IMR-90 (cell line): ENCODE results near the gene SIRT2. TPM values are rescaled to one million over a fixed set of nuclear protein-coding genes. Genes with fewer than 3 reads are reported as not detected.

Experiments
- ATAC-seq: fragments of 200-7000 bp; cut with Tn5 transposase; 2 replicates; pipeline ENCODE4 v1.9.1; 2020; ENCODE audit warnings: low read depth, mild to moderate bottlenecking, moderate library complexity
- BruUV-seq: library from RNA; stranded (reverse); fragments of 400-500 nt; replicated peaks from 2 replicates; lab custom pipeline; 2021; lab: Mats Ljungman, UMichigan
- CTCF ChIA-PET: fragments of 300-600 bp; formaldehyde crosslinking; extraction: SDS; loops from one replicate; lab custom pipeline; 2021; ENCODE audit warnings: antibody characterized with exemption; lab: Yijun Ruan, JAX
- POLR2A ChIA-PET: fragments of 300-600 bp; sonication (Branson Sonifier 250); formaldehyde crosslinking; loops from one replicate; lab custom pipeline; 2022; ENCODE audit warnings: antibody characterized with exemption; ENCODE audit not compliant: unreplicated experiment; lab: Charles Lee
- DNase-seq: peaks from one replicate; pipeline ENCODE4 v3.0.0; 2013
- H2AFZ ChIP-seq: replicated peaks from 2 replicates; pipeline ENCODE3; 2013; ENCODE audit warnings: low read length, mild to moderate bottlenecking; ENCODE audit not compliant: poor library complexity
- H2AK5ac ChIP-seq: 2 replicates; pipeline ENCODE4 v1.6.1; 2013; ENCODE audit warnings: low read depth, low read length, inconsistent platforms
- H2AK9ac ChIP-seq: replicated peaks from 2 replicates; pipeline ENCODE3; 2013; ENCODE audit warnings: mild to moderate bottlenecking, low read depth, low read length, moderate library complexity; ENCODE audit not compliant: poor library complexity
- H2BK120ac ChIP-seq: 2 replicates; pipeline ENCODE4 v1.6.1; 2013; ENCODE audit warnings: low read depth, low read length, inconsistent platforms
- H2BK15ac ChIP-seq: 3 replicates; pipeline ENCODE4 v1.6.1; 2013; ENCODE audit warnings: low read depth, low read length, inconsistent platforms
- H2BK20ac ChIP-seq: 2 replicates; pipeline ENCODE4 v1.6.1; 2013; ENCODE audit warnings: low read depth, mild to moderate bottlenecking, inconsistent platforms, low read length, moderate library complexity
- H2BK5ac ChIP-seq: 2 replicates; pipeline ENCODE4 v1.6.1; 2013; ENCODE audit warnings: mild to moderate bottlenecking, low read depth, low read length, inconsistent platforms; ENCODE audit not compliant: poor library complexity, severe bottlenecking
- H3K14ac ChIP-seq: replicated peaks from 2 replicates; pipeline ENCODE4 v1.6.1; 2013; ENCODE audit warnings: low read depth, low read length, inconsistent platforms
- H3K18ac ChIP-seq: 2 replicates; pipeline ENCODE4 v1.6.1; 2013; ENCODE audit warnings: low read depth, low read length, control low read depth
- H3K23ac ChIP-seq: 2 replicates; pipeline ENCODE4 v1.6.1; 2013; ENCODE audit warnings: low read depth, low read length, inconsistent platforms
- H3K27ac ChIP-seq: 2 replicates; pipeline ENCODE4 v1.5.1; 2013; ENCODE audit warnings: mild to moderate bottlenecking, control low read depth, low read length; ENCODE audit not compliant: insufficient read depth
- H3K27me3 ChIP-seq: 2 replicates; pipeline ENCODE4 v1.6.1; 2013; ENCODE audit warnings: low read length; ENCODE audit not compliant: control insufficient read depth, insufficient read depth
- H3K36me3 ChIP-seq: 2 replicates; pipeline ENCODE4 v1.6.1; 2013; ENCODE audit warnings: low read length, mixed read lengths; ENCODE audit not compliant: control insufficient read depth, insufficient read depth
- H3K4ac ChIP-seq: 2 replicates; pipeline ENCODE4 v1.6.1; 2013; ENCODE audit warnings: low read depth, low read length, inconsistent platforms
- H3K4me1 ChIP-seq: 2 replicates; pipeline ENCODE4 v1.6.1; 2013; ENCODE audit warnings: low read length, mixed read lengths; ENCODE audit not compliant: control insufficient read depth, insufficient read depth
- H3K4me2 ChIP-seq: 2 replicates; pipeline ENCODE4 v1.6.1; 2013; ENCODE audit warnings: low read depth, mild to moderate bottlenecking, control low read depth, low read length, moderate library complexity
- H3K4me3 ChIP-seq: 2 replicates; pipeline ENCODE4 v1.5.1; 2013; ENCODE audit warnings: low read depth, mild to moderate bottlenecking, control low read depth, low read length, moderate library complexity; ENCODE audit not compliant: insufficient read depth
- H3K56ac ChIP-seq: 2 replicates; pipeline ENCODE4 v1.6.1; 2013; ENCODE audit warnings: low read length, inconsistent platforms; ENCODE audit not compliant: insufficient read depth; ENCODE audit errors: extremely low read depth
- H3K79me1 ChIP-seq, 2 experiments: 2 replicates each; pipeline ENCODE4 v1.6.1; 2013; ENCODE audit warnings: low read length in 2 of 2, inconsistent platforms in 1 of 2, low read depth in 1 of 2
- H3K9ac ChIP-seq: 2 replicates; pipeline ENCODE4 v1.6.1; 2013; ENCODE audit warnings: low read depth, low read length, control low read depth
- H3K9me1 ChIP-seq: 2 replicates; pipeline ENCODE4 v1.6.1; 2013; ENCODE audit warnings: low read length, inconsistent platforms; ENCODE audit not compliant: insufficient read depth
- H3K9me3 ChIP-seq: 2 replicates; pipeline ENCODE4 v1.6.1; 2013; ENCODE audit warnings: low read length; ENCODE audit not compliant: control insufficient read depth, insufficient read depth
- H4K20me1 ChIP-seq: 2 replicates; pipeline ENCODE4 v1.6.1; 2013; ENCODE audit warnings: low read length, inconsistent platforms; ENCODE audit not compliant: insufficient read depth
- H4K5ac ChIP-seq: 2 replicates; pipeline ENCODE4 v1.6.1; 2013; ENCODE audit warnings: mild to moderate bottlenecking, low read depth, low read length, control low read depth
- H4K8ac ChIP-seq, 2 experiments: 2 replicates each; pipeline ENCODE4 v1.6.1; 2013; ENCODE audit warnings: low read depth in 2 of 2, low read length in 2 of 2, control low read depth in 1 of 2, inconsistent platforms in 1 of 2
- H4K91ac ChIP-seq: 2 replicates; pipeline ENCODE4 v1.6.1; 2013; ENCODE audit warnings: low read depth, low read length, inconsistent platforms; ENCODE audit not compliant: insufficient read depth
- BHLHE40 ChIP-seq: fragments of 150-350 bp; IDR thresholded peaks from 2 replicates; pipeline ENCODE4 v1.6.1; 2016; ENCODE audit warnings: mild to moderate bottlenecking, low read depth, low read length
- CEBPB ChIP-seq: IDR thresholded peaks from 2 replicates; pipeline ENCODE4 v1.6.1; 2012; ENCODE audit warnings: low read depth, low read length, improper control_type of control experiment
- CHD1 ChIP-seq: IDR thresholded peaks from 2 replicates; pipeline ENCODE4 v1.6.1; 2012; ENCODE audit warnings: low read depth, low read length, improper control_type of control experiment
- CTCF ChIP-seq: conservative IDR thresholded peaks from 2 replicates; pipeline ENCODE4 v1.5.1; 2012; ENCODE audit warnings: mild to moderate bottlenecking, low read depth, low read length, improper control_type of control experiment
- ELK1 ChIP-seq: fragments of 150-350 bp; IDR thresholded peaks from 2 replicates; pipeline ENCODE4 v1.6.1; 2016; ENCODE audit warnings: low read depth, mild to moderate bottlenecking, low read length, moderate library complexity, borderline replicate concordance
- FOS ChIP-seq: fragments of 150-350 bp; IDR thresholded peaks from 2 replicates; pipeline ENCODE4 v1.6.1; 2016; ENCODE audit warnings: low read depth, low read length
- MAFK ChIP-seq: IDR thresholded peaks from 2 replicates; pipeline ENCODE4 v1.6.1; 2012; ENCODE audit warnings: low read depth, low read length, improper control_type of control experiment
- MAZ ChIP-seq: IDR thresholded peaks from 2 replicates; pipeline ENCODE4 v1.6.1; 2012; ENCODE audit warnings: low read depth, mild to moderate bottlenecking, low read length, improper control_type of control experiment, moderate library complexity, borderline replicate concordance
- NFE2L2 ChIP-seq: fragments of 150-350 bp; IDR thresholded peaks from 2 replicates; pipeline ENCODE4 v1.6.1; 2016; ENCODE audit warnings: low read depth, mild to moderate bottlenecking, low read length
- POLR2A ChIP-seq: IDR thresholded peaks from 2 replicates; pipeline ENCODE4 v1.6.1; 2012; ENCODE audit warnings: mild to moderate bottlenecking, low read depth, low read length
- RAD21 ChIP-seq: IDR thresholded peaks from 2 replicates; pipeline ENCODE4 v1.6.1; 2012; ENCODE audit warnings: low read length, improper control_type of control experiment
- RCOR1 ChIP-seq: IDR thresholded peaks from 2 replicates; pipeline ENCODE4 v1.6.1; 2012; ENCODE audit warnings: mild to moderate bottlenecking, low read length, improper control_type of control experiment; ENCODE audit not compliant: insufficient replicate concordance
- RFX5 ChIP-seq: IDR thresholded peaks from 2 replicates; pipeline ENCODE4 v1.8.0; 2012; ENCODE audit warnings: low read depth, mild to moderate bottlenecking, low read length, moderate library complexity
- SMC3 ChIP-seq: fragments of 150-350 bp; IDR thresholded peaks from 2 replicates; pipeline ENCODE4 v1.6.1; 2016; ENCODE audit warnings: low read depth, mild to moderate bottlenecking, antibody characterized with exemption, low read length, moderate library complexity
- WGBS, 2 experiments: methylation state at CpG; one replicate each; pipeline versions ENCODE4 v1.1.5 to v1.1.7; 2013; ENCODE audit warnings: missing lambda C conversion rate in 2 of 2; ENCODE audit not compliant: insufficient read length in 1 of 2; ENCODE audit errors: extremely low coverage in 2 of 2; 5-methylcytosine and 5-hydroxymethylcytosine counted together
- dilution Hi-C: fragments of 300-500 bp; cut with HindIII; formaldehyde crosslinking; loops from one replicate; pipeline ENCODE4 v1.14.3; 2018; ENCODE audit warnings: low sequenced_read_pairs; ENCODE audit not compliant: unreplicated experiment
- in situ Hi-C: fragments of 300-500 bp; cut with MboI; formaldehyde crosslinking; loops from 3 replicates; pipeline ENCODE4 v1.14.3; 2019; ENCODE audit warnings: low sequenced_read_pairs, inconsistent platforms, mixed read lengths
- intact Hi-C: fragments of 100-400 bp; cut with micrococcal nuclease; formaldehyde crosslinking; loops from 2 replicates; pipeline ENCODE4 v1.10.0; 2022
- polyA plus RNA-seq, 3 experiments: library from polyadenylated mRNA; depleted of rRNA; stranded (reverse); fragments of >200 nt; gene quantifications; 2 replicates each; pipeline ENCODE4 v1.2.3, GENCODE V29; 2012; ENCODE audit warnings: low replicate concordance in 1 of 3
- total RNA-seq: library from RNA; depleted of rRNA; stranded (reverse); fragments of >200 nt; gene quantifications from 2 replicates; pipeline ENCODE4 v1.2.3, GENCODE V29; 2012
- TF ChIP-seq, protein P1 (sequence below): fragments of 150-350 bp; IDR thresholded peaks from 2 replicates; pipeline ENCODE4 v1.6.1; 2017; ENCODE audit warnings: mild to moderate bottlenecking, antibody characterized with exemption, low read length, low read depth

The SIRT2 gene
- total and polyA plus RNA-seq, 2 of the 4 experiments (the other 2 are of a cell fraction): 43.0 to 50.0 TPM

DNA sequence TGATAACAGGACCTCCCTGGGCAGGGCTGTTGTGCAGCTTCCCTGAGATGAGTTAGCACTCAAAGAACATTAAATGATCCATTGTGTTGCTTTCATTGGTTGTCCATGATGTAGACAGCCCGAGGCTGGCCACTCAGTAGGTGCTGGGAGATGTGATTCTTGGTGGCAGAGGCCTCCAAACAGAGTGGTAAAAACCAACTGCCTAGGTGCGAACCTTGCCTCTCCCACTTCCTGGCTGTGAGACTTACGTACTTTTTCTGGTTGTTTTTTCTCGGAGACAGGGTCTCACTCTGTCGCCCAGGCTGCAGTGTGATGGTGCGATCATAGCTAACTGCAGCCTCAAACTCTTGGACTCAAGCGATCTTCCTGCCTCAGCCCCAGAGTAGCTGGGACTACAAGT lies 25.0 kb upstream of the SIRT2 start:
- ATAC-seq (no peak), DNase-seq (no peak)
- Histone ChIP-seq H3K9me3 (no peaks in the 10 kb centered on the region), H2BK120ac (no peak overlapping the region), H3K4me1 (no peaks in the 10 kb centered on the region), H3K56ac (no peak overlapping the region), H3K9ac (no peak overlapping the region), H3K4me2 (no peak overlapping the region), H2BK5ac (no peak overlapping the region), H2BK15ac (no peak overlapping the region), H4K8ac (no peak overlapping the region), H3K79me1 (peaks cover 4 to 13% of the 10 kb centered on the region in 2 experiments; a peak in 2 of 4 replicates), H3K36me3 (peaks cover 20% of the 10 kb centered on the region), H3K23ac (no peak overlapping the region), H2AFZ (no peak overlapping the region), H3K18ac (no peak overlapping the region), H3K4me3 (no peak overlapping the region), H4K91ac (no peak overlapping the region), H2AK9ac (no peak overlapping the region), H3K4ac (no peak overlapping the region), H4K20me1 (no peaks in the 10 kb centered on the region), H2AK5ac (no peak overlapping the region), H3K27me3 (no peaks in the 10 kb centered on the region), H3K14ac (no peak overlapping the region), H3K9me1 (no peaks in the 10 kb centered on the region), H3K27ac (no peak overlapping the region), H2BK20ac (no peak overlapping the region), H4K5ac (no peak overlapping the region)
- TF ChIP-seq NFE2L2 (no peak), FOS (no peak), MAZ (no peak), RFX5 (no peak), CTCF (no peak), MAFK (no peak), BHLHE40 (no peak), POLR2A (no peak), SMC3 (no peak), RAD21 (no peak), RCOR1 (no peak), CEBPB (no peak), CHD1 (no peak), ELK1 (no peak)
- TF ChIP-seq, protein P1, sequence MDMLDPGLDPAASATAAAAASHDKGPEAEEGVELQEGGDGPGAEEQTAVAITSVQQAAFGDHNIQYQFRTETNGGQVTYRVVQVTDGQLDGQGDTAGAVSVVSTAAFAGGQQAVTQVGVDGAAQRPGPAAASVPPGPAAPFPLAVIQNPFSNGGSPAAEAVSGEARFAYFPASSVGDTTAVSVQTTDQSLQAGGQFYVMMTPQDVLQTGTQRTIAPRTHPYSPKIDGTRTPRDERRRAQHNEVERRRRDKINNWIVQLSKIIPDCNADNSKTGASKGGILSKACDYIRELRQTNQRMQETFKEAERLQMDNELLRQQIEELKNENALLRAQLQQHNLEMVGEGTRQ: no peak
- ChIA-PET CTCF (interaction anchor here (1.1 kb wide), 1 partner anchor 432 kb away, joined by 3 read pairs; no protein-coding TSS in a partner anchor), POLR2A (no interaction called here)
- in situ Hi-C loops (loop anchor here (10.0 to 25.0 kb wide), 2 partner anchors 187 to 300 kb away; partner anchors contain the start of gene CAPN12), intact Hi-C loops (no loop called here), dilution Hi-C loops (no loop called here)
- 100% methylated on average over 1 of the region's 7 CpGs; no CpG with 5 or more reads in 1 of the 2 experiments for WGBS, 2 experiments
- BruUV-seq: no TSS peak
